Stimulated activated CD8-positive, alpha-beta memory T cell treated with anti-CD3 and anti-CD28 coated beads, Interleukin-12 subunit alpha, Interleukin-12 subunit beta, amount 100 ng/mL, for 24 hours (primary cell): ENCODE measurements around the gene CTNNA1.

ENCODE experiments used
- DNase-seq: peaks from one replicate; pipeline ENCODE4 v3.0.0-alpha.2; 2020; ENCODE audit errors: extremely low read depth

CTNNA1 gene

DNA sequence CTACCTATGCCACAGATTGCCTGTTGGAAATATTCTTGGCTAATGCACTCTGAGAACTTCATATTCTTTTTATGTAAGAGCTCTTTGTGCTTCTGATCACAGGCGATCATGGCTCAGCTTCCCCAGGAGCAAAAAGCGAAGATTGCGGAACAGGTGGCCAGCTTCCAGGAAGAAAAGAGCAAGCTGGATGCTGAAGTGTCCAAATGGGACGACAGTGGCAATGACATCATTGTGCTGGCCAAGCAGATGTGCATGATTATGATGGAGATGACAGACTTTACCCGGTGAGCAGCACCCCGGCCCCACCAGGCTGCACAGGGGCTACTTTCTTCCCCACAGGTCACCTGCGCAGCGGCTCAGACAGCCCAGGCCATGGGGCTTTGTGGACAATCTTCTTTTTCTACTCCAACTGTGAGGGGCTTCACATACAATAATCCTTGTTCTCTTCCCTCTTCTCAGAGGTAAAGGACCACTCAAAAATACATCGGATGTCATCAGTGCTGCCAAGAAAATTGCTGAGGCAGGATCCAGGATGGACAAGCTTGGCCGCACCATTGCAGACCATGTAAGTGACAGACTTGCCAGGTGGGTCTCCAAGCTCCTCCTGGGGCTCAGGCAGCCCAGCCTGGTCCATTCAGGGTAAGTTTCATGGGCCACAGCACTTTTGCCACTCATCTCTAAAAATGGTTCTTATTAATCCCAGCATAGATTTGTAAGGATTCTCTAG lies 177.3 kb downstream of the CTNNA1 start:
- DNase-seq: no peak

DNA sequence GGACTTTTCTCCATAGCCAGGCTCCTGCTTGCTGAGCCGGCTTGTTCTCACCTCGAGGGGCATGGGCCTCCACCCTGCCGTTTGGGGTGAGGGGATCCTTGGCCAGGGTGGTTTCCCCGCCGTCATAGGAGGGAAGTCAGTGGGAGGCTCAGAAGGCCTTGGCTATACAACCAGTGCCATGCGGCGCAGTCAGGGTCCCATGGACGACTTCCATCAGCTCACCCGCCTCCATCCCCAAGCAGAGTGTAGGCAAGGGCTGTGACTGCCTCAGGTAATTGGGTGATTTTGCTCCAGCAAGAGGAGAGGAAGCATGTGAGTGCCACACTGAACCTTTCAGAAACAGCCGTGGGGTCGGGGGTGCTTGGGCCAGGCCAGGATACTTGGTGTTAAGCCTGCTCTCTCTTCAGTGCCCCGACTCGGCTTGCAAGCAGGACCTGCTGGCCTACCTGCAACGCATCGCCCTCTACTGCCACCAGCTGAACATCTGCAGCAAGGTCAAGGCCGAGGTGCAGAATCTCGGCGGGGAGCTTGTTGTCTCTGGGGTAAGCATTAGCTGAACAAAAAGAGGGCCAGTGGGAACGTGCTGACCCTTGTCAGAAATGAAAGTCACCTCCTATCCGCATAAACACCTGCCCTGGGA lies 179.1 kb downstream of the CTNNA1 start:
- DNase-seq: no peak

- no peak for DNase-seq
Observed at GRCh38 chr5:138933522-138934290, 180.5 kb downstream of the CTNNA1 start.

GRCh38 chr5:138934971-138935370 lies 181.7 kb downstream of the CTNNA1 start:
- DNase-seq: no peak

DNA sequence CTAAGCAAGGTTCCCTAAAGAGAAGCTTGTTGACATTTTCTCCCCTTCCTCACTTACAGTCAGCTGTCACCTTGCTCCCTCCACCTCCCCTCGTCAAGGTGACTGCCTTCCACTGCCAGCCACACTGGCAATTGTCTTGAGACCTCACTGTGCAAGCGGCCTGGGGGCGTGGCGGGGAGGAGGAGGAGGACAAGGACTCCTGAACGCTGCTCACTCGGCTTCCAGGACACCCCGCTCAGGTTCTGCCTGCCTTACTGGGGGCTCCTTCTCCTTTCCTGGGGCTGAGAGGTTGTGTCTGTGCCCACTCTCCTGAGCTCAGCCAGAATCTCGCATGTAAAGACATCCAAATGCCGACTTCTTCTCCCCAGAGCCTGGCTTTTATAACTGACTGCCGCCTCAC lies 182.2 kb downstream of the CTNNA1 start:
- DNase-seq: no peak

DNA sequence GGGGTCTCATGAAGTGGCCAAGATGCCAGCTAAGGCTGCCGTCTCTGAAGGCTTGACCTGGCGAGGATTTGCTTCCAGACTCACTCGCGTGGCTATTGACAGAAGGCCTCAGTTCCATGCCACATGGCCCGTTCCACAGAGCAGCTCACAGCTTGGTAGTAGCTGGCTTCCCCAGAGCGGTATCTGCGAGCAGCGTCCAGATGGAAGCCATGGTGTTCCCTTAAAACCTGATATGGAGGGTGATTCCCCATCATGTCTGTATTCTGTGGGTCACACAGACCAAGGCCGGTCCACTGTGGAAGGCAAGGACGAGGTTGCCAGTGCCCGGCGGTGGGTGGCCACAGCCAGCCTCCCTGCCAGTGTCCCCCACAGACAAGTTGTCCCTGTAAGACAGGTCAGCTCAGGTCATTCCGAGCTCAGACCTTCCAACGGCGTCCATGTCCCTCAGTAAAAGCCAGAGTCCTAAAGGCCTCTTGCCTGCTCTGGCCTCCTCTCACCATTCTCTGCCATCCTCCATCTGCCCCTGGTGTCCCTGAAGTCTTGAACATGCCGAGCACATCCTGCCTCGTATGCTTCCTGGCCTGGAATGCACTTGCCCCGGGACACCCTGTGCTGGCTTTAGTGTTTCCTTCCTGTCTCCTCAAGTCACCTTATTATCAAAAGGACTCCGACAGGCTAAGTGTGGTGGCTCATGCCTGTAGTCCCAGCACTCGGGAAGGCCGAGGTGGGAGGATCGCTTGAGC lies 183.2 kb downstream of the CTNNA1 start:
- no peak for DNase-seq

GRCh38 chr5:138936968-138937345 lies 183.7 kb downstream of the CTNNA1 start:
- DNase-seq: no peak

DNA sequence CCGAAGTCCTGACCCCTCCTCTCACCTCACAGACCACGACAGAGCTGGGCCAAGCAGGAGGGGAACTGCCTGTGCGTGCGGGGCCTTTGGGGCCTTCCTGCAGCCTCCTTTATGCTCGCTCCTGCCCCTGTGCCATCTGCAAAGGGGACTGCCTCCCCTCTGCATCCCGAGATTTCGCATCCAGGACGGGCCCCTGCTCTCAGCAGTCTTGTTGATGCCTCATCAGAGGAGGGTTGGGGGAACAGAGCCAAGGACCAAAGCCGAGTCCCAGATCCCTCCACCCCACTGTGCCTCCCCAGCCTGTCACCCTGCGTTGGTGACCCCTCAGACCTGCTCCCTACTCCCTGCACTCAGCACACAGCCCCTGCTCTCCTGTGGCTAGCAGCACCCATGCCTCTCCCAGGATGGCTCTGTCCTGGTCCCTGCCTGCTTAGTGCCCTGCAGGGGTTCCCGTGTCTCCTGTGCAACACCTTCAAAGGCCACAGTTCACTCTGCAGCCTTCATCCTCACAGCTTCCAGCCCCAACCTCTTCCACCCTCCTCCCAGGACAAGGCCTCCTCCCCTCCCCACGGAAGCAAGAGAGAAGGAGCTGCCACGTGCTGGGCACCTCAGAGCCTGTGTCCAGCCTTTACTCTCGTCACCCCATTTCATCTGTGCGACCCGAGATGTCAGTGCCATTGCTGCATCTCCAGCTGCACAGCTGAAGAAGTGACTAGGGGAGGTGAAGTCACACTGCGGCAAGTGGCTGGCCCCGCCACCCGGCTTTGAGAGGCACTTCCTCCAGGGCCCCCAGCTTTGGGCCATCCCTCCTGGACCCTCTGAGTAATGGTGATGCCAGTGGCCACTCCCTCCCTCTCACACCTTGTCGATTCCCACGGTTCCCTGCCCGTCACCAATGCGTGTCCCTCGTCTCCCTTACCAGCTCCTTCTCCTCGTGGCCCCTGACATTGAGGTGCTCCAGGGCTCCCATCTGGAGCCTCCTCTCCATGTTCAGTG lies 184.5 kb downstream of the CTNNA1 start:
- DNase-seq: no peak

GRCh38 chr5:138938526-138938925 lies 185.3 kb downstream of the CTNNA1 start:
- no peak for DNase-seq

- DNase-seq: no peak
Observed at GRCh38 chr5:138942066-138942465, 188.8 kb downstream of the CTNNA1 start.

DNA sequence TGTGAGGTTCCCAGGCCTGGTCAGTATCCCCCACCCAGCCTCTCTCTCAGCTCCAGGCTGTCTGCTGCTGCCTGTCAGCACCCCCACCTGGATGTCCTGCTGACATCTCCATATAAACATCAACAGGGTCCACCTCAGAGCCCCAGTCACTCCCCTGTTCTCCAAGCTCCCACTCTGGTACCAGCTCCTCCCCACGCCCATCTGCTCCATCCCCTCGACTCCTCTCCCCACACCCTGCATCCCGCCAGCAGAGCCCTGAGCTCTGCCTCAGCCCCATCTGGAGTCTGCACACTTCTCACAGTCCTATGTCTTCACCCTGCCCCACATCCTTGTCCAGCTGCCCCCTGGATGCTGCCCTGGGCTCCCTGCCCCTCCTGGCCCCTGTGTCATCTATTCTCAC lies 189.6 kb downstream of the CTNNA1 start:
- no peak for DNase-seq

- no peak for DNase-seq
Observed at GRCh38 chr5:138943599-138944173, 190.5 kb downstream of the CTNNA1 start.

- no peak for DNase-seq
Observed at GRCh38 chr5:138944527-138945322, 191.5 kb downstream of the CTNNA1 start.

DNA sequence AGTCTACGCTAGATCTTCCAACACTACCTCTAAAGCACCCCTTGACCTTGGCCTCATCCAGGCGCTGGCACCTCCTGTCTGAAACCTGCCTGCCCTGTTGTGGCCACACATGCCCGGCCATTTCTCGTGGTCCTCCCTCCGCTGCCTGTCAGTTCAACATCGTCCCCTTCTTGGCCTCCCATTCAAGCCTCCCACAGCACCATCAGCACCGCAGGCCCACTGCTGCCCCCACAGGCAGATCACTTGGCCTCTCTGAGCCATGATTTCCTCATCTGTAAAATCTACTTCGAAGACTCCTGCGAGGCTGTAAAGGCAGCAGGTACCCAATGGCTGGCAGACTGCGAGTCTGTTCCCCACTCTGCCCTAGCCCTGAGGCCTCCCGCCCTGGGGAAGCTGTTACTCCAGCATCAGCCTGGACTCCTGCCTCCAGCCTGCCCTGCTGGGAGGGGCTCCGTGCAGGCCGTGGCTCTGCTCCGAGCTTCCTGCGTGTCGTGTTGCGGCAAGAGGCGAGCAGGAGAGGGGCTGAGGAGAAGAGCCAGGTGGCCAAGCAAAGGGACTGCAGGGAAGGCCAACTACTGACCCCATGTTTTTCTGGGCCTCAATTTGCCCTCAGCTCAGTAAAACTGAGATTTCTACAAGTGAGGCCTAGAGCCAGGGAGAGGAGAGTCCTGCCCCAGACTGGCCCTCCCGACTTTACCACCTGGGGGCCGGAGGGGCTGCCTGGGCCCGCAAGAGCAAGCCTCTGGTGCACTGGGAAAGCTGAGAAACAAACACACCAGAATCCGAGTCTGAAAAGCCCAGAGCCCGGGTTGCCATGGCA lies 192.4 kb downstream of the CTNNA1 start:
- no peak for DNase-seq

- no peak for DNase-seq
Observed at GRCh38 chr5:138946241-138946623, 193.0 kb downstream of the CTNNA1 start.

DNA sequence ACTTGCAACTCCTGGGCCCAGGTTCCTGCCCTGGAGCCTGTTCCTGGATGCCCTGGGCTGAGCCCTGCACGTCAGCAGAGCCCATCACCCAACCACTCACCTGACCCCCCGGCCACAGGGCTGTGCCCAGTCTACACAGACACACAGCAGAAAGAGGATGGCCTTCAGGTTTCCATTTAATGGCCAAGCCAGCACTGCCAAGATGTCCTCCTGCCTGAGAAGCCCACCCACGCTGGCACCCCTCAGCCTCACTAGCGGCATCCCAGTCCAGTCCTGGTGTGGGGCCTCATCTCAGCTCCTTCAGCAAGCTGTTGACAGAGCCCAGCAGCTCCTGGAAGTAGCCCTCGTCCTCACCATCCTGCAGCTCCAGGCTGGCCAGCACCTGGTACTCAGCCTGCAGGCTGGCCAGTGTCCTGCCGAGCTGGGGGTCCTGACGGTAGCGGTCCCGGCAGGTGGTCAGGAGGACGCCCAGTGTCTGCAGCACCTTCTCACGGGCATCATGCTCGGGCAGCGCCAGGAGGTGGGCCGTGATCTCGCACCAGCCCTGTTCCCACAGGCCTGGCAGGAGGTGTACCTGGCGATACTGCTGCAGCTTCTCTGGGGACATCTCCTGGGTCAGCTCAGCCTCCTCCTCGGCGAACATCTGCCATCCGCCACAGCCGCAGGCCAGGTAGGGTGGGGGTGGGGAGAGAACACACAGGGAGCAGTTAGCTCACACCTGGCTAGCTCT lies 193.8 kb downstream of the CTNNA1 start:
- DNase-seq: no peak

DNA sequence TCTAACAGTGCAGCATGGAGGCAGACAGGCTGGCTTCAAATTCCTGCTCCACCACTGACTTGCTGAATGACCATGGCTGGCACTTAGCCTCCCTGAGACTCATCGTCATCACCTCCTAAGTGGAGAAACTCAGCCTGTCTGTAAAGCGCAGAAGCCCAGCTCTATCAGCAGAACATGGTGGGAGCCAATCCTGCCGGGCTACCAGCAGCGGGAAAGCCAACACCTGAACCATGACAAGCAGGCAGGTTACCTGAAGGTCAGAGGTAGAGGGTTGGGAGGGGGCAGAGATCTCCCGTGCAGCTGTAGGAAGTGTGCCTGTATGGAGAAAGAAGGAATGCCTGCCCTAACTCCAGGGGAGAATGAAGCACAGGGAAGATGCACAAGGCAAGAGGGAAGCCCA lies 194.6 kb downstream of the CTNNA1 start:
- DNase-seq: no peak
